HG03442 (cell line): ENCODE measurements around the gene MEF2C.
A peak's percentile ranks its signal among the peaks of the same experiment; 100 is the strongest.

ENCODE experiments used
- ATAC-seq: cut with Tn5 transposase; IDR thresholded peaks from one replicate; pipeline ENCODE4 v1.9.1; 2021; ENCODE audit warnings: mild to moderate bottlenecking, moderate library complexity; ENCODE audit not compliant: unreplicated experiment

Gene MEF2C

GRCh38 chr5:88889189-88890069, 6.4 kb upstream of the MEF2C start:
- ATAC-seq = peak; percentile 31

DNA sequence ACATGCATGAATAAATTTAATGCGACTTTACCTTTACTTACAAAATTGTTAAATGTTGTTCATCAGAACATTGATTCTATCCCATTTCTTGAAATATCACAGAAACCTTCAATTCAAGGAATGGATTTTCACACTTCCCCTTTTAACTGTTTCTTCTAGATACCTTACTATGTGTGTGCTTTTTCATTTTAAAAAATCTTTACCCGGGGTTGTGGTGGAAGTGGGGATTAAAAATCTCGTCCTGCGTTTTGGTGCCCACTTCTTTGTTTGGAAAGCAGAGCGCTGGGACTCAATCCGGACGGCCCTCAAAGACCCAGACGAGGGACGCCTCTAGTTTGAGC, 5.8 kb upstream of the MEF2C start:
- no peak for ATAC-seq

DNA sequence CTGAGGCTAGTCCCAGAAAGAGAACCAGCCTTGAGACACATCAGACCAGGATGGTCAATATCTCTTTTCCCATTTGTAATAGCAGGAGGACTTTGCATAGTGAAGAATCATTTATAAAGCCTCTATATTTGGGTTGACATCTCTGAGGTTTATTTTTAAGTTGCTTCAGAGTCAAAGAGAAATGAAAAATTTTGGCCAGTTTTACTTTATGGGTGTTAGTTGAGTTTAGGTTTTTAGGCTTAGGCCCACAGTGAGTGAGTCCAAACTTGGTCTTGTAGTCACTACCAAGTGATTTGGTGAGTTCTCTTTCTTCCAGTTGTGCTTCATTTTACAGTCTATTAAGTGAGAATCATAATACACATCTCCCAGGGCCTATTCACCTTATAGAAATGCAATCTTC, 5.3 kb upstream of the MEF2C start:
- no peak for ATAC-seq

DNA sequence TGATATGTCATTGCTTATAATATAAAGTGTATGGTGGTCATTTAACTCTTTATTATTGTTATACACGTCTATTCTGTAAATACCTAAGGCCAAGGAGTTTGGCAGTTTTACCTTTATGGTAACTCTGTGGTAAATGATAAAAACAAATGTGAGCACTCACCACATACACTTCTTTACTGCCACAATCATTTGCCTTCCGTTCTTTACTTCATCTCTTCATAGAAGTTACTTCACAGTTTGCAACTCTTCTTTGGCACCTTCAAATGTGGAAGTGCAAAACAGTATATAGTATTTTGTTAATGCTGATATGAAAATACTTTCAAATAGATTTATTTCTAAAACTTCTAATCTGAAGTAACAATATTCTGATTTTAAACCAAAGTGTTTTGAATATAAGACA, 4.4 kb upstream of the MEF2C start:
- ATAC-seq = no peak

GRCh38 chr5:88886746-88887341, 3.9 kb upstream of the MEF2C start:
- no peak for ATAC-seq

GRCh38 chr5:88886252-88886651, 3.3 kb upstream of the MEF2C start:
- ATAC-seq = no peak

- ATAC-seq = no peak
Observed at GRCh38 chr5:88885002-88885401, 2.0 kb upstream of the MEF2C start.

DNA sequence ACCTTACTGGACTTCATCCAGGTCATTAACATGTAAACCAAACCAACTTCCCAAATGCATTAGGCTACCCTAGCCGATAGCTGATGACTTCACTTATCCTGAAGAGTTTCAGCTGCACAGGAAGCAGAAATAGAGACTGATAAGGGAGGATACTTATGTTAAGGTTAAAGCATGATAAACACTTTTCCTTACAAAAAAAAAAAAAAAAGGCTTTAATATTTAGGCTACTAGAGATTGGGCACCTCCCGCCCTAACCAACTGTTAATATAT, 1.6 kb upstream of the MEF2C start:
- no peak for ATAC-seq

- ATAC-seq = peak; percentile 20
Observed at GRCh38 chr5:88883836-88884607, 1.0 kb upstream of the MEF2C start.

DNA sequence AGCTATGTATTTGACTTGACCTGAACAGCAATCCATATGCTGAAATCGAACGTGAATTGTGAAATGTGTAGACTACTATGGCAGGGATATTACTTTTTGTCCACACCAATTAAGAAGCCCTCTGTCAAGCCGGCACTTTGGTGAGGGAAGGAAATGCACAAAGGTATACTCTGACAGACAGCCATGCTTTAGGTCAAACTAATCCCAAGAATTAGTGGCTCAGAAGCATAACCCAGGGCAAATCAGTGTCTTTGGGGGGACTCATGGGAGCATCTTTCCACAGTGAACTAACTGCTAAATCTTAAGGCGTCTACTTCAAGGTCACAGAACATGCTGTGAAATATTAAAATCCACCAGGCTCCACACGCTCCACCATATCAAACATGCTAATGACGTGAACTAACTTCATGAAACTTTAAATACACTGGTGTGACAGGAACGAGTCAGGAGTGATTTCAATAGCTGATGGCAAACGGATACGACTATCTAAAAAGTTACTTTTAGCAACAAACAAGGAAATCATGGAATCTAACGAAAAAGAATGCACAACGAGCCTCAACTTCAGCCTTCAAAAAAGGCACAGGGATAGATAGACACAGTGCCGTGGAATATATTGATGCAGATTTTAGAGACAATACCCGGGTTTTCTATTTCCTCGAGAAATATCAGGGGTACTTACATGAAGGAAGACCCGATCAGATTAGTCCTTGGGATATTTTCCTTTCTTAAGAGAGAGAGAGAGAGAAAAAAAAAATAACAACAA, 527 bp downstream of the MEF2C start:
- ATAC-seq = no peak

DNA sequence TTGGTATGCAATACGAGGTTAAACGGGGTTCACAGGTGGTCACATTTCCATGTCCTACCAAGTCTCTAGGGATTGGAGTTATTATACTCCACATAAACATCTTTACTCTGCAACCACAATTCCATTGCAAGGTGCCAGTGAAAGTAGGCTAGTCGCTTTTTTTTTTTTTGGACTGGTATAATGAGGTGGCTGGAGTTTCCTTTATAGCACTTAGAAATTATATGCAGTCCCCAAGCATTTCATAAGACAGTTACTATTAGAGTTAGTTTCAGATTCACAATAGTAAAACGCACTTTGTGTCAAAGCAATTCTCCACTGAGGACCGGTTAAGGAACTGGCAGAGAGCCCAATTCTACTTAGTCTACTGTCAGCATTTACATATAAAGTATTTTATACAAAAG, 1.4 kb downstream of the MEF2C start:
- no peak for ATAC-seq

DNA sequence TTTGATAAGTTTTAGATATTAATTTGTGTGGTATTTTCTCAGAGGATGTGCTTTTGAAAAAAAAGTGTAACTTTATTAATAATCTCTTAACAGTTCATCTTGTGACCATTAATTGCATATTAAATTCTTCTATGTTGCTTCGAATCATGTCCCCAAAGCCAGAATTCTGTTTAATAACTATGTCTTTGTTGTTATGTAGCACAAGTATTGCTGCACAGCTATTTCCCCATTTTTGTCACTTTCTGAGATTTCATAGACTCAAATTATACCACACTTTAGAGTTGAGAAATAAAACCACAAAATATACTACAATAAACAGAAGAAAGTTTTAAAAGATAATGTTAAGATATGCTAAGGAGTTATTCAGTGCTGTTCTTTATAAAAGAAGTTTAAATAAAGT, 2.8 kb downstream of the MEF2C start:
- ATAC-seq = no peak

DNA sequence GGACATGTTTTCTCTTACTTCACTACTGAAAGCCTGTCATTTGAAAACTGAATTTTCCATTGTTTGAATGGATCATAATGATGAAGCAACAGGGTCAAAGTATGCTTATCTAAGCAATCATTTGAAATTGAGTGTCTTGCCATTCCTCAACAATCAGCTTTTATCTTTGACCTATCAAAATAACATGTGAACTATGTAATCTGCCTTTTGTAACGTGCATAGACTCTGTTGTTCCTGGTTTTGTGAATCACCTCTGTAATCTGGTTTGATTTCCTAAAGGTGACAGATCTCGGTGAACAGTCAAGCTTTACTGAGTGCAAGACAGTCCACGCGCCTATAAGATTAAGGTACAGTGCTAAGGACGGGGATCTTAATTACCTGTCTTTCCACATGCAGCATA, 3.3 kb downstream of the MEF2C start:
- no peak for ATAC-seq

DNA sequence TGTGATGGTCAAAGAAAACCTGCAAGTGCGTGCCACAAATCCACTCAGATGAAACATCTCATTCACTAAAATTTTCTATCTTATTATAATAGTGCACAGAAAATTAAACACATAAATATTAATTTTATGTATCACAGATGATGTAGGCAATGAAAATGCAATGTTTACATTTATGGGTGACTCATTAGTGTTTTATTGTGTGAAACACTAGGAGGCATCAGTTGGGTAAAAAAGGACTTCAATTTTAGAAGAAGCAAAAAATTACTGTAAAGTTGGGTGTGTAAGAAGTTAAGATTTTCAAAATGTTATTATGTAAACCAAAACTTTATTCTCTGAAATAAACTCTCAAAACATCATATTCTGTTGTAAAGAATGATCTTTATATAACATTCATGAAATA, 4.0 kb downstream of the MEF2C start:
- ATAC-seq = no peak

DNA sequence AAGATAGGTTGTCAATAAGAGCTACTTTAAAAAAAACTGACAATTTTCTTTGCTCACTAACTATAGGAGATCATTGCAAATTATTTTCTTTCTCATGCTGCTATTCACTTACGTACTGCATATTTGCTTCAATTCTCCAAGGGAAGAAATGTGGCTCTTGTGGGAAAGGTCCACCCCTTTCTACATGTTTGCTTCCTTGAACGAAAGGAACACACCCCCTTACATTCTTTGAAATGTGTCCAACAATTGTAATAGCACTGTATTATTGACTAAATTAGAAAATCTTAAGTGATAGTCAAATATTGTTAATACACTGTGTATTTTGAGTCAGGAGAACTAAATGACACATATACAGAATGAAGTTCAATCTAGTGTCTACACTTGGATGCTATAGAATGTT, 5.2 kb downstream of the MEF2C start:
- no peak for ATAC-seq

- no peak for ATAC-seq
Observed at GRCh38 chr5:88876714-88877113, 6.3 kb downstream of the MEF2C start.

DNA sequence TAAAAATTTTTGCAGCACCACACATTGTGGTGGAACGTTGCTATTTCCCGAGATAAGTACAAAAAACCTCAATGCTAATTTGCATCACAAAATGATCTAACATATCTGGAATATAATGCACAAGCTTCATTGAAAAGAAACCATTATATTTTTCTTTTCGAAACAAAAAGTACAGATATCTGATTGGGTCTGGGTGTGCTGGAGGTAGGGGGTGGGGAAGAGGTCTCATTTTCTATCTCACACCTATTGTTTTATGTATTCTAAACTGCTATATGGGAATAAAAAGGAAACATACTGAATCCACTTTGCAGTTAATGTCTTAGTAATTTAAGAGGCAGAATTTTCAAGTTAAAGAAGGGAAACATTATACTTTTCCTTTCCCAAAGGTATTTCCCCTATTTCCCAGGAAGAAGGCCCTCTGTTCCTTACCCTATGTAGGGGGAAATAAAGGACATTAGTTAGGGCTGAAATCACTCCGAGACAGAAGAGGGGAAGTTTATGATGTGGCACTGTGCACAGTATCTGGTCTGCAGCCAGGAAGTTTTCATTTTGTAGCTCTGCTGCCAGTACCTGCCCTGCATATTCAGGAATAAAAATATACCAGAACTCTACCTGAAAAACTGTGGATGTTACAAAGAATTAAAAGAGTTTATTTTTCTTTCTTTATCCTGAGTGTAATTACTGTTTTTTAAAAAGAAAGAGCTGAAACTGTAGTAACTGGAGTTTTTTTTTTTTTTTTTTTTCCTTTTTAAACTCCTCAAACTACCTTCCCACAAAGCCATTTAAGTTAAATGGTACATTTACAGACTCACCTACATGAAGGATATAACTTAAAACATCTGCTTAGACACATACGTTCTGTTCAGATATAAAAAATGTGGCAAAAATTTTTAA, 7.4 kb downstream of the MEF2C start:
- peak; percentile 40 for ATAC-seq

- peak; percentile 55 for ATAC-seq
Observed at GRCh38 chr5:88873447-88873846, 9.5 kb downstream of the MEF2C start.

DNA sequence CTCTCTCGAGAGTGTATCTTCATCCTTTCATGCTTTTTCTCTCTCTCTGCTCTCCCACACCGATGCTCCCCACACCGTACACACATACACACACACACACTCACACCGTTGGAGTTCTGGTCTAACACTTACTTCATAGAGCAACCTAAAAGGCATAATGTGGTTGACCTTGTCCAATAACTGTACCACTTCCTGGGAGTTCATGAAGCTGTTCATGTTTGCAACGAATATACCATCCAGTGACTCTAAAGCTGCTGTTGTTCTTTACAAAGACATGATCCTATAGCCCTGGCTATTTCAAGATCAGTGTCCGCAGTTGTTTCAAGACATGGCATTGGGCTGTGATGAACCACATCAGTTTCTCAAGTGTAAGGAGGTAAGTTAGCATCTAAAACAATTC, 10.0 kb downstream of the MEF2C start:
- ATAC-seq = no peak

- ATAC-seq = no peak
Observed at GRCh38 chr5:88870285-88870684, 12.7 kb downstream of the MEF2C start.
